GM10847 (cell line): ENCODE results near the gene EML4.

ENCODE experiments used
- POLR2A ChIP-seq: IDR thresholded peaks from 2 replicates; pipeline ENCODE4 v1.6.1; 2011; ENCODE audit not compliant: insufficient read length; ENCODE audit errors: extremely low read depth

EML4 gene

DNA sequence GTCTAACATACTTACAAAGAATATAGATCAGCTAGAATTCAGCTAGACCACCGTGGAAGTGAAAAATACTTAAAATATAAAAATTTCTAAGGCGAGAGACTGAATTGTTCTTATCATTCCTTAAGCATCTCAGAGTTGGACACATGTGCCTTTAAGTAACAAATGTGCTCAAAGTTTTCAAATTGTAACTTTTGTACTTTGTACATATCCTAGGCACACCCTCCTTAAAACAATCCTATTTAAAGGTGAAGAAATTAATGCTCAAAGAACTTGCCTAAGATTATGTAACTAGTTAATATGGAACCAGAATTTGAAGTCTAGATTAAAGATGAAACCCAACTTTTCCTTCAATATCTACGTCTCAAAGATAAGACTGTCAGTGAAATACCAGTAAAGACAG, 74.1 kb downstream of the EML4 start:
- TF ChIP-seq POLR2A, result no peak

DNA sequence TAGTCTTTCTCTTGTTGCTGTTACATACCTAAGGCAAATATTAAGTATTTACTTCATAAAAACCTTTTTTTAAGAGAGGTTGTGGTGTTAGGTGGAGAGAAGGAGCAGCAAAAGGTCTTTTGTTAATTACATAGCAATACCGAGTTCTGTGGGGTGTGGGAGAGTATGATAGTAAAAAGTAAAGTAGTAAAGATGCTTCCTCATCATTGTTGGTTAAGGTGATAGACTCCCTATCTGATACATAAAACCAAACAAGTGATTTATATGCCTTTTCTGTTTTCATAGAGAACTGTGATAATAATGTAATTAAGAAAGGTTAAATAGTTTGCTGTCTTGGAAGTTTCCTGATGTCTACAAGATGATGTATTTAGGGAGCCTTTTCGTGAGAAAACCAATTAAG, 75.4 kb downstream of the EML4 start:
- no peak for TF ChIP-seq POLR2A

DNA sequence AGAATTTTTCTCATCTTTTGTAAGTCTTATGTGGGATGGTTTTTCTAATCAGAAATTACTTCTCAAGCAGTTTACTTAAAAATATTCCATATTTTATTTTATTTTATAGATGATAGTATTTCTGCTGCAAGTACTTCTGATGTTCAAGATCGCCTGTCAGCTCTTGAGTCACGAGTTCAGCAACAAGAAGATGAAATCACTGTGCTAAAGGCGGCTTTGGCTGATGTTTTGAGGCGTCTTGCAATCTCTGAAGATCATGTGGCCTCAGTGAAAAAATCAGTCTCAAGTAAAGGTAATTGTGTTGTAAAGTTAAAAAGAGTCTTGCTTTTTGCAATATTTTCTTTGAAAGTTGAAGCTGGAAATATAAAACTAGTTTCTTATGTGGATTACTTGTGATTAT, 76.2 kb downstream of the EML4 start:
- no peak for TF ChIP-seq POLR2A

DNA sequence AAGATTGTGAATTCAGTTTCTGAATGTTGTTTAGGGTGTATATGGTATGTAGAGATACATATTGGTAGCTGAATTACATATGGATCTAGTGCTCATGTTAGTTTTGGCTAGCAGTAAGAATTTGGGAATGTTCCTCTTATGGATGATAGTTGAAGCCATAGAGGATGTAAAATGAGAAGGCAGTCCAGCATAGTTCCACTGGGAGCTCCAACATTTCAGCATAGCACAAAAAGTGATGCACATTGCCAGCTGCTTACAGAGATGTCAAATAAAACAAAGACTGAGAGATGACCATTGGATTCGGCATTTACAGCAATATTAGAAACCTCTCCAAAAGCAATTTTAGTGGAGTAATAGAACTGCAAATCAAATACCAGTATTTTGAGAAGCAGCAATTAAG, 77.4 kb downstream of the EML4 start:
- TF ChIP-seq POLR2A, result no peak

DNA sequence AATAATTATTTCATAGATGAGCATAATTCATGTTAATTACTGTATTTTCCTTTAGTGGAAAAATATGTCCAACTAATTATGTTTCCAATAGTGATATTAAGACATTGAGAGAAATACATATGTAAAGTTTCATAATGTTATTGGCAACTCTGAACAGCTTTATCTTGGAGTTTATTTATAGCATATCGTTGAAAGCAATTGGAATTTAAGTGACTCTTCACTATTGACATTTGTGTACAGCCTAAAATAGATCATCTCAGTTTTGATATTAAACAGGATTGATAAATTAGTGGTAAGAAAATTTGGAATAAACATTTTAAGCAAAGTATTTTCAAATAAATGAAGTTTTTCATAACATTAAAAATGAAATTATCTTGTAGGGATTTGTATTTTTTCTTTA, 79.7 kb downstream of the EML4 start:
- TF ChIP-seq POLR2A, result no peak

DNA sequence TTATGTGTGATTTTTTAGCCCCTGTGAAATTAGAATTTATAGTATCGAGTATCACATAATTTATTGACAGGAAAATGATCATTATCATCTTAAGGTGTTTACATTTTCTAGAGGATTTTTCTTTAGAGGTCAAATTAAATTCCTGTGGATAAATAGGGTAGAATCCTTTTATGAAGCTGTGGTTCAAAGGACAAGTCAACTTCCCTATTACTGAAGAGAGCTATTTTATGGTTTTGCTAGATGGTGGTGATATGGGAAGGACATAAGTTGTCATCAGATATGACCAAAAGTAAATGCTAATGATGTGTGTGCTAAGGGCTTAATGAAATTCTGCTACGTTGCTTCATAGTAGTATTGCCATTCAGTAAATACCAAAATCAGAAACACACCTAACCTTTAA, 80.1 kb downstream of the EML4 start:
- no peak for TF ChIP-seq POLR2A

DNA sequence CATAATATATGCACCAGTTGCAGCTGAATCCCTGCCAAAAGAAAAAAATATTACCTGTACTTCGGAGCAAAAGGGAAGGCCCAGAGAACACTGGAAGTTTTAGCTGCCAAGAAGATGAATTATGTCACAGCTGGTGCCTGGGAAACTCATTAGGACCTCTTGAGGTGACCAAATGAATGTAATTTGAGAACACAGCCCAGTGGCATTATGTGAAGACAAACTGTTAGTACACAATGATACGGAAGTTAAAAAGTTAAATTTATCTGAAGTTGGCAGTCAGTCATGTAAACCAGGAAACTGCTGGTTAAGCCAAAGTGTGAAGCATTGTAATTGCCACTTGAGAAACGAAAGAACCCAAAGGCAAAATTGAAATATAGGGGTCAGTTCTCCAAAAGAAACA, 80.7 kb downstream of the EML4 start:
- TF ChIP-seq POLR2A, result no peak

DNA sequence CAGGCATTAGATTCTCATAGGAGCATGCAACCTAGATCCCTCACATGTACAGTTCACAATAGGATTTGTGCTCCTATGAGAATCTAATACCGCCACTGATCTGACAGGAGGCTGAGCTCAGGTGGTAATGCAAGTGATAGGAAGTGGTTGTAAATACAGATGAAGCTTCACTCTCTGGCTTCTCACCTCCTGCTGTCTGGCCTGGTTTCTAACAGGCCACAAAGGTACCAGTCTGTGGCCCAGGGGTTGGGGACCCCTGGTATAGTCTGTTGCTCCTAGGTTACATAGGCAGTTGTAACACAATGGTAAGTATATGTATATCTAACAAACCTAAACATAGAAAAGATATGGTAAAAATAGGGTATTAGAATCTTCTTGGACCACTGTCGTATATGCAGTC, 81.8 kb downstream of the EML4 start:
- TF ChIP-seq POLR2A, result no peak

DNA sequence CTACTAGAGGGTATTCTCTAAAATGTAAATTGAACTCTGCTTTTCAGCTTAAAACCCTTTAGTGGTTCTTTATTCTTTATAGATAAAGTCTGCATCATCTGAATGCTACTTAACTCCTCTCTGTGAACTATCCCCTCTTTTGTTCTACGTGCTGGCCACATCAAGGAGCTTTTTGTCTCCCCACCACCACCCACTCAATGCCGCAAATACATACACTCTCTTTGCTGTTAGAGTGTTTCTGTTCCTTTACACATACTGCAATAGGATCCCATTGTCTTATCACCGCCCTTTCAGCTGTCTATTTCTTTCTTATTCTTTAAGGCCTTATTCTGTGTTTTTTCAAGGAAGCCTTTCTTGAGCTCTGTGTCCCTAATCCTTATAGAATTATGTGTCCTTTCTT, 83.3 kb downstream of the EML4 start:
- TF ChIP-seq POLR2A, result no peak

DNA sequence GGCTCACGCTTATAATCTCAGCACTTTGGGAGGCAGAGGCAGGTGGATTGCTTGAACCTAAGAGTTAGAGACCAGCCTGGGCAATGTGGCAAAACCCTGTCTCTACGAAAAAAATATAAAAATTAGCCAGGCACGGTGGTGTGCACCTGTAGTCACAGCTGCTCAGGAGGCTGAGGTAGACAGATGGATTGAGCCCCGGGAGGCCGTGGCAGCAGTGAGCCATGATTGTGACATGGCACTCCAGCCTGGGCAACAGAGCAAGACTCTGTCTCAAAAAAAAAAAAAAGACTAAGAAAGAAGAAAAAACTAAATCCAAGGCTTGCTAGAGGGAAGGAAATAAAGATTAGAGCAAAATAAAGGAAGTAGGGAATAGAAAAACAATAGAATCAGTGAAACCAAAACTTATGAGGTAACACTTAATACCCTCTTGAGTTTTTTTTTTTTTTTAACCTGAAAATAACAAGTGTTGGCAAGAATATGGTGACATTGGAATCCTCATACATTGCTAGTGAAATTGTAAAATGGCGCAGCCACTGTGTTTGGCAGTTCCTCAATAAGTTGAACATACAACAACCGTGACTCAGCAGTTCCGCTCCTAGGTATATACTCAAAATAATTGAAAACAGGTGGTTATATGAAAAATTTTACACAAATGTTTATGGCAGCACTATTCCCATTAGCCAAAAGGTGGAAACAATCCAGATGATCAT, 85.2 kb downstream of the EML4 start:
- TF ChIP-seq POLR2A, result no peak

DNA sequence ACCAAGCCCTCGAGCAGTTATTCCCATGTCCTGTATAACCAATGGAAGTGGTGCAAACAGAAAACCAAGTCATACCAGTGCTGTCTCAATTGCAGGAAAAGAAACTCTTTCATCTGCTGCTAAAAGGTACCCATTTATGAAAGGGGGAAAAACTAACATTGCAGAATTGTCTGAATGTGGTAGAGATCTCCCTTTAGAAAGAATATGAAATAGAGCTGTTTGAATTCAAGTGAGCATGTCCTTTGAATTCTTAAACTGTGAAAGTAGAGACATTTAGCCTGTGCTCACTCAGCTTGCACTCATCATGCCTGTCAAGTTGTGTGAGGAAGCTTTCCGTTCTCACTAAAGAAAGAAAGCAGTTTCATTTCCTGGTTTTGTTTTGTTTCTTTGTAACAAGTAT, 87.4 kb downstream of the EML4 start:
- TF ChIP-seq POLR2A, result no peak

DNA sequence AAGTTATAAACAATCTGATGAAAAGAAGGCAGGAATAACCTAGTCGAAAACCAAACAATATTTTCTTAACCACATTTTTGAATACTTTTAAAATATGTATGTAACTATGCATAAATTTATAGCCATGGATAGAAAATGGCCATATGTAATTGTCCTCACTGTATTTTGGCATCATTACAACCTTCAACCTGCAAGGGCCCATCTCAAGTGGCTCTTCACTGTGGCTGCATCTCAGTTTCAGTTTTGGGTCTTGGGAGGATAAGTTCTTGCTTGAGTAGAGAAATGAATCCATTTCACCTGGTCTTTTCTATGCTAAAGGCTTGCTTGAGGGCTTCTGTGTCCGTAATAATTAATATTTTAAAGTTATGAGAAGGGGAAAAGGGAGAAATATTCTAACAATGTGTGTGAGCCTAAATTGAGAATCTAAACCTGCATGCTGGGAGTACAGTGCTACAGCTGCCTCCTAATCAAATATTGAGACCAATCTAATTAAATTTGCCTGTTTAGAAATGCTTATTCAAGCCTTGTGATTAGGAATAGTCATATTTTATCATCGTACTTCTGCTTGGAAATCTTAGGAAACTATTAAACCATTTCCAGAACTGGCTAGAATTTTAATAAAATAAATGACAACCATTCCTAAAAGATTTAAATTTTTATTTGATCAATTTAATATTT, 92.5 kb downstream of the EML4 start:
- TF ChIP-seq POLR2A, result no peak

DNA sequence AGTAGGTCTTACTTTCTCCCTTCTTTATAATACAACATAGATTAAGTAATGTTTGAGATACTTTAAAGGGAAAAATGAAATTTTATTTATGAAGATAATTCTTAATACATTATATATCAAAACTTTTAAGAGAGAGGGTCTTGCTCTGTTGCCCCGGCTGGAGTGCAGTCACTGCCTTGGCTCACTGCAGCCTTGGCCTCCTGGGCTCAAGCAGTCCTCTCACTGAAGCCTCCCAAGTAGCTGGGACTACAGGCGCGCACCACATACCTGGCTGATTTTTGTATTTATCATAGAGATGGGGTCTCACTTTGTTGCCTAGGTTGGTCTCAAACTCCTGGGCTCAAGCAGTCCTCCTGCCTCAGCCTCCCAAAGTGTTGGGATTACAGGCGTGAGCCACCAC, 97.1 kb downstream of the EML4 start:
- no peak for TF ChIP-seq POLR2A

DNA sequence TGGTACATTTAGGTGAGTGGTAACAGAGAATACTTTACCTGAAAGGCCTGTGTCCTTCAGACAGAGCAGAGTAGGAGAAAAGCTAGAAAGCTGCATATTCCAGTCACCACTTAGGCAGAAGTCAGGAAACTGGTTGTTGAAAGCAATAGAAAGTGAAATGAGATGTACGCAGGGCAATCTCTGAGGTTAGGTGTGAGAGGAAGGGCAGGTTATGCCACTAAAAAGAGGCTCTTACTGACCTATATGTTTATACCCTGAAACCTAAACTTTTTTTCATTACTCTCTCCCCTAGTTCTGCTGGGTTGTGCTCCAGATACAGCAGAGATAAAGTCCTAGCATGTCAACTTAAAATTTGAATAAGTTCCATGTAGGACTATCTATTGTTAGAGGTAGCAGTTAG, 98.4 kb downstream of the EML4 start:
- TF ChIP-seq POLR2A, result no peak

DNA sequence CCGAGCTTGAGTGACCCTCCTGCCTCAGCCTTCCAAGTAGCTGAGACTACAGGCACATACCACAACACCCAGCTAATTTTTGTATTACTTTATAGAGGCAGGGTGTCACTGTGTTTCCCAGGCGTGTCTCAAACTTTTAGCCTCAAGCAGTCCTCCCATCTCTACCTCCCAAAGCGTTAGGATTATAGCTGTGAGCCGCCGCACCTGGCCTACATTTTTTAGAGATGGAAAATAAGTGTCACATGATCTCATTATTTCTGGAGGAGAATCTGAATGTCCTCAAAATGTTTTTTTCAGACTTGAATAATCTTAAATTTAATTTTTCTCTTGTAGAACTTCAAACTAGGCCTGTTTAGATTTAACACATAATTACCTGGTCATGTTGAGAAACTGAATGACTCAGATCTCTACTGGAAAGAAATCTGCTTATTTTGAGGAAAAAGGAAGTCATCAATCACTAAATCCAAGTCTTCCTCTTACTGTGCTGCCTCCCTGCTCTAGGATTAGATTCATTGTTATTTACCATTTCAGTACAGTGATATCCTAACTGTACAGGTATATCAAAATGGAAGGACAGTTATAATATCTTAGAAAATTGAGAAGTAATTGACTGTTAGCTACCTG, 99.5 kb downstream of the EML4 start:
- no peak for TF ChIP-seq POLR2A

DNA sequence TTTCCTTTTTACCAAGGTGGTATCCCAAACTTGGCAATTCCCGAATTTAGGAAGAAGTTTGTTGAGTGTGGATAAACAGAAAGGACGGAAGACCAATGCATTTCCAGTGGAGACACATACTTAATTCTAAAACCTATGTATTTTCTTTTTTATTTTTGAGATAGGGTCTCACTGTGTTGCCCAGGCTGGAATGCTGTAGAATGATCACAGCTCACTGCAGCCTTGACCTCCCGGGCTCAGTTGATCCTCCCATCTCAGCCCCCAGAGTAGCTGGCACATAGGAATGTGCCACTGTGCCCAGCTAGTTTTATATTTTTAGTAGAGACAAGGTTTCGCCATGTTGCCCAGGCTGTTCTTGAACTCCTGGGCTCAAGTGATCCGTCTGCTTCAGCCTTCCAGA, 101.6 kb downstream of the EML4 start:
- no peak for TF ChIP-seq POLR2A

DNA sequence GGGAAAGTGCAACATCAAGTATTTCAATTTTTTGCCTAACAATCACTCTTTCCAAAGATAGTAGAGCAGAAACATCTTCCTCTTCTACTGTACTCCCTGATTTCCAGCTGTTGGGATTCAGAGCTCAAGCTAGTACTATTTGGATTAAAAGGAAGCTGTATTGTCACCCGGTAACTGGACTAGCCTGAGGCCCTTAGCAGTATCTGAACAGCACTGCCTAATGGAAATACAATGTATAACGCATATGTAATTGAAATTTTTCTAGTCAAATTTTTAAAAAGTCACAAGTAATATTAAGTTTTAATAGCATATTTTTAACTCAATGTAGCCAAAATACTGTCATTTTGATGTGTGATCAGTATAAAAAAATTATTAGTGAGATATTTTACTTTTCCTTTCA, 105.7 kb downstream of the EML4 start:
- TF ChIP-seq POLR2A, result no peak
